GM19467 (cell line): Measurements from ENCODE around the gene HSPA12A.

Experiments
- ATAC-seq: cut with Tn5 transposase; IDR thresholded peaks from one replicate; pipeline ENCODE4 v1.9.1; 2021; ENCODE audit warnings: mild to moderate bottlenecking, moderate library complexity; ENCODE audit not compliant: unreplicated experiment

Gene HSPA12A

GRCh38 chr10:116669832-116670644 lies 72.3 kb downstream of the HSPA12A start:
- ATAC-seq: no peak

DNA sequence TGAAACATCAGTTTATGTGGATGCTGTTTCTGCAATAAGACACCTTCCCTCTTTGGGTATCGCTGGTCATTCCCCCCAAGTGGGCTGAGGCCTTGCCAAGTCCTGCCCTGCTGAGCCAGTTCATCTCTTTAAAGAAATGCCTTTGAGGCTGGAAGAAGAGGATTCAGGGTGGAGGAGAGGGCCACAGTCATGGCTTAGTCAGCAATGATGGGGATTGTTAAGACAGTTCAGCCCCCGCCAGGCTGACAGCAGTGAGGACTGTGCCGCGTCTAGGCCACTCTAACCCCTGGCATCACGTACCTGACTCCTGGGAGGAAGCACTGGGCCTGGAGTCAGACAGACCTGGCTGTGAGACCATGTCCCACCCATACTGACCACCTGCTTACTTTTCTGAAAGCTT lies 73.3 kb downstream of the HSPA12A start:
- ATAC-seq: no peak

GRCh38 chr10:116668446-116668845 lies 73.9 kb downstream of the HSPA12A start:
- ATAC-seq: no peak

GRCh38 chr10:116668018-116668417 lies 74.3 kb downstream of the HSPA12A start:
- ATAC-seq: no peak

DNA sequence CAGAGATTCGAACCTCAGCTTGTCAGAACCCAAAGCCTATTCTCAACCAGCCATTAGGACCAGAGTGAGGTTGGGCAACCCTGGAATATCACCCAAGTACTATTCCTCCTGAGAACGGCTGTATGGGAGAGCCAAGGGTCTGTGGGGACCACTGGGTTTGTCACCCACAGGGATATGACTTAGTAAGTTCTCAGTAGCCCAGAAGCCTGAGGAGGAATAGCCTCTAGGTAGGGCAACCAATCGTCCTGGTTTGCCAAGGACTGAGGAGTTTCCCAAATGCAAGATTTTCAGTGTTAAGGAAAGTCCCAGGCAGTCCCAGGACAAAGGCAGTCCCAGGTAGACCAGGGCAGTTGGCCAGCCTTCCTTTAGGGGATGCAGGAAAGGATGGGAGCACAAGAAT lies 74.9 kb downstream of the HSPA12A start:
- ATAC-seq: no peak

- ATAC-seq: no peak
These were observed 76.7 kb downstream of the HSPA12A start for GRCh38 chr10:116665541-116666125.

DNA sequence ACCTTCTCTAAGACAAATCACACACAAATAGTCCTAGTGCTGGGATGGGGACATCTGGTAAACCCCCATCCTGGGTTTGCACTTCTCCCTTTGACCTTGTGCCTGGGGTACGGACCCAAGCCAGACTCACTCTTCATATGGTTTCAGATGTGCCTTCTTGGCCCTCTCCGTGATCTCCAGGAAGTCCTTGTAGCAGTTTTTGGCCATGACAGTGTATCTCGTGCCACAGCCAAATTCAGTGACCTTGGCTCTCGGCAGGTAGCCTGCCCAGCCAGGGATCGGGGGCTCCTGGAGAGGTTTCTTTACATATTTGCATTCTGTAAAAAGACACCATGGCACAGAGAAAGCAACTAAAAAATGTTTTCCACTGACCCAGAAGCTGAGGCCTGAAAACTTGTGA lies 77.7 kb downstream of the HSPA12A start:
- no peak for ATAC-seq

DNA sequence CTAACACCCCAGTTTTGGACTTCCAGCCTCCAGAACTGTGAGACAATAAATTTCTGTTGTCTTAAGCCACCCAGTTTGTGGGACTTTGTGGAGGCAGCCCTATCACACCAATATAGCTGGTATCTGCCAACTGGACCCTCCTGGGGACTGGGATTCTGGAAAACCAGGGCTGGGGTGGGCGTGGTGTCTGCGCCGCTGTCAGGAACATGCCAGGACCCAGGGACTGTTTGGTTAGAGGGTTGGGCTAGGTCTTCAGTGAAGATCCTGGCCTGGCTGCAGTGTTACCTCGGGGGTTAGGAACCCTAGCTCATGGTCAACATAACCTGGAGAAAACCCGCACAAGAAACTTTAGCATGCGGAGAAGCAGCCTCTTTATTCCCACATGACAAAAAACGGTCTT lies 79.0 kb downstream of the HSPA12A start:
- ATAC-seq: no peak

- ATAC-seq: no peak
These were observed 81.5 kb downstream of the HSPA12A start for GRCh38 chr10:116660860-116661259.

DNA sequence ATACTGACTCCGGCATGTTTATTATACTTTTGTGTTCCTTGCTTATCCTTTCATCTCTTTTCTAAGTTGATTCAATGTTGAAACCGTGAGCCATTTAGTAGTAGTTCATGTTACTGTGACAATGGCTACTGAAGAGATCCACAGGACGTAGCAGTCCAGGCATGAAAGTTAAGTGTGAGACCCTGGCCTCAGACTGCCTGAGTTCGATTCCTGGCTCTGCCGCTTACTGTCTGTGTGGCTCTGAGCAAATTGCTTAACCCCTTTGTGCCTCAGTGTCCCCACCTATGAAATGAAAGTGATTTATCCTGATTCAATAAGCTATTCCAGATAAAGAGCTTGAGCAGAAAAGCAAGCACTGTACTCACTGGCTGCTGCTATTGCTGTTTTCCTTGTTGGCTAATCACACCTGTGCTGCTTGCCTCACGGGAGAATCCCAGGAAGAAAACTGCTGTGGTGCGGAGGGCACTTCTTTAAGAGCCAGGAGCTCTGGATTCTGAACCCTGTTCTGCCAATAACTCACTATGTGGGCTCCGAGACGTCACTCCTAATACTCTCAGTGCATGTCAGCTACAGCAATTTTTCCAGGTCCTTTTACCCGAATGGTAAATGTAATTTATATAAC lies 83.2 kb downstream of the HSPA12A start:
- no peak for ATAC-seq

DNA sequence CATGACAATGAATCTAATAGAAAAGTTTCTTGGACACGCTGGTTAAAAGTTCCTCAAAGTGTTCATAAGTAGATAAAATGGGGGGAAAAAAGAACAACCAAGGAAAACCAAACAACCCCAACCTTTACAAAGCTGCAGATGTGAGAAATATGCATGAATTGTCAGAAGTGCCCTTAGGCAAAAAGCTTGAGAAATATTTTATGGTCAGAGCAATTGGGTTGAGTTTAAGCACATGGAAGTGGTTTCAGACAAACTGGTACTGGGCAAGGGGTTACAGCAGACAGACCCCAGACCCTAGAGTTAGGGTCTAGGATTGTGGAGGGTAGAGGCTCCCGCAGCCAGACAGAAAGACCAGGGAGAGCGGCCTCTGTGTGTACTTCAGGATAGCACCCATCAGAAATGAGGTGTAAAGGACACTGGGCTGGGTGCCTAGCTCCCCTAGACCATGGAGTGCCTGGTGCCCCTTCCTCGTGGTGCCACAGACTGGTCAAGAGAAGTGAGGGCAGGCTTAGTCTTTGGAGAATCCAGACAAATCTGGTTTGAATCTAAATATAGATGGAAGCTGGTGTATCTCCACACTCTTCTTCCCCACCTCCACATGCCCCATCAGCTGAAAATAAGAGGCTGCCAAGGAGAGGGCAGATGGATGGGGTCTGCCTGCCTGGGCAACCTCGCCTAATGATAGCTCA lies 84.4 kb downstream of the HSPA12A start:
- ATAC-seq: no peak

DNA sequence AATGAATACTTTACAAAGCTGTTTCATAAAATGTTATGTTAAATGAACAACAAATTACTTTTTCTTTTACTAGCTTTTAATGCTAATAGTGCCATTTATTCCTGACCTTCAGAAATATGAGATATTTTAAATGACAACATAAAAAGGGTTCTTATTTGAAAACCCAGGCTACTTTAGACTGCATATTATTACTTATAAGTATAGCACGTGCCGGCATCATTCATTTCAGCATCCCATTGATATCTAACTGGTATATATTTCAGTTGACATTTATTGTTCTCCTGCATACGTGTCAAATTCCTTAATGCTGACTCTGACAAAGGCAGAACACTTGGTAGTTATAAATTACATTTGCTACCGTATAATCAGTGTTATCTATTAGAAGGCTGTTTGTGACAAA lies 86.3 kb downstream of the HSPA12A start:
- ATAC-seq: no peak

DNA sequence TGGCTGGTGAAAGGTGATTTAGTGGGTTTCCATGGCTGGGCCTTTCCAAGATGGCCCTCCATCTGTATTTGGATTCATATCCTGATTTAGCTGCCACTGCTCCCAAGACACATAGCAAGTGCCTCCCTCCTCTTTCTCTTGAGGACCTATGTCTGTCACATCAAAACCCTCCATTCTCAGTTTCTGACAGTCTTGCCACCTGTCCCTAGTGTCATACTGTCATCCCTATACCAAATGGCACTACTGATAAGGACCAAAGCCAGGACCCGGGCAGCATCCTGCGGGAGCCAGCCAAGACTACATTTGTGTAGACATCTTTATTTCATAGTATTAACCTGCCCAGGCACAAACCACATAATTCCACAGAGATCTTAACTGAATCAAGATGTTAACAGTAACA lies 86.8 kb downstream of the HSPA12A start:
- ATAC-seq: no peak

DNA sequence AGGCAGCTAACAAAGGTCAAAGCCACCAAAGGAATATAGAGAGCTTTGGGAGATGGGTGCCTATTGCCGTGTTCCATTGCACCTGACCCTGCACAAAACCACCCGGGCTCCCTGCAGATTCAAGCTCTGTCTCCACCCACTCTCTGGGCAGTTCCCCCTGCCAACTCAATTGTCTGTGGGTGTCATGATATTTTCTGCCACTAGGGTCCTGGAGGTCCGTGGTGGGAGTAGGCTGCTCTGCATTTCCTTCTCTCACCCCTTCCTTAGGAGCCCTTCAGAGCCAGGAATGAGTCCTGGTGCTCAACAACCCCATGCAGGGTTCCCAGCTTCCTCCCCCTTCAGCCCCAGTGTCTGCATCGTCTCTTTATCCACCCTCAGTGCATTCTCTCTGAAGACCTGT lies 87.5 kb downstream of the HSPA12A start:
- peak; percentile 74 for ATAC-seq

DNA sequence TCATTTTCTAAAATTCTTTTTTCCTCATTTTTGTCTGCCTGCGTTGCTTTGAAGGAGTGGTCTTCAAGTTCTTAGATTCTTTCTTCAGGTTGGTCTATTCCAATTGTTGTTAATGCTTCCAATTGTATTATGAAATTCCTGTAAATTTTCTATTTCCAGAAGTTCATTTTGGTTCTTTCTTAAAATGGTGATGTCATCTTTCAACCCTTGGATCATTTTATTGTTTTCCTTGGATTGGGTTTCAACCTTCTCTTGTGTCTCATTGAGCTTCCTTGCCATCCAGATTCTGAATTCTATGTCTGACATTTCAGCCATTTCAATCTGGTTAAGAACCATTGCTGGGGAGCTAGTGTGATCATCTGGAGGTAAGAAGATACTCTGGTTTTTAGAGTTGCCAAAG lies 88.5 kb downstream of the HSPA12A start:
- no peak for ATAC-seq

GRCh38 chr10:116648903-116649302 lies 93.5 kb downstream of the HSPA12A start:
- no peak for ATAC-seq

GRCh38 chr10:116646502-116646901 lies 95.9 kb downstream of the HSPA12A start:
- no peak for ATAC-seq

- no peak for ATAC-seq
These were observed 104.5 kb downstream of the HSPA12A start for GRCh38 chr10:116637830-116638229.

- ATAC-seq: no peak
These were observed 105.4 kb downstream of the HSPA12A start for GRCh38 chr10:116636976-116637375.

DNA sequence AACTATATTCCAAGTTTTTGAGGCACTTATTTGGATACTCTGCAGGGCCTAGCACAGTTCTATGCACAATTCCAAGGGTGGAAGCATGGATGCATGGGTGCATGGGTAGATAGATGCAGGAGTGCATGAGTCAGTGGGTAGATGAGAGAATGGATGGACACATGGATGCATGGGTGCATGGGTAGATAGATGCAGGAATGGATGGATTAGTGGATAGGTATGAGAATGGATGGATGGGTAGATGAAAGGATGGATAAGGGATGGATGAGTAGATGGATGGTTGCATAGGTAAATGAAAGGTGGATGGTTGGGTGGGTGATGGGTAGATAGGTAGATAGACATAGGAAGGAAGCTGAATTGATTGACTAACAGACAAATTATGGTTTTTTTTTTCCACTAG lies 106.0 kb downstream of the HSPA12A start:
- ATAC-seq: no peak

- no peak for ATAC-seq
These were observed 108.0 kb downstream of the HSPA12A start for GRCh38 chr10:116634126-116634975.
